Stimulated activated CD4-positive, alpha-beta T cell treated with anti-CD3 and anti-CD28 coated beads, TNF-alpha, amount 100 ng/mL, for 4 hours (primary cell): Measurements from ENCODE around the gene DLGAP1.
A peak's percentile ranks its signal among the peaks of the same experiment; 100 is the strongest.

Experiments used
- DNase-seq, 3 experiments: peaks; one replicate each; pipeline ENCODE4 v3.0.0-alpha.2; 2020; ENCODE audit warnings: low read depth in 3 of 3

Gene DLGAP1

DNA sequence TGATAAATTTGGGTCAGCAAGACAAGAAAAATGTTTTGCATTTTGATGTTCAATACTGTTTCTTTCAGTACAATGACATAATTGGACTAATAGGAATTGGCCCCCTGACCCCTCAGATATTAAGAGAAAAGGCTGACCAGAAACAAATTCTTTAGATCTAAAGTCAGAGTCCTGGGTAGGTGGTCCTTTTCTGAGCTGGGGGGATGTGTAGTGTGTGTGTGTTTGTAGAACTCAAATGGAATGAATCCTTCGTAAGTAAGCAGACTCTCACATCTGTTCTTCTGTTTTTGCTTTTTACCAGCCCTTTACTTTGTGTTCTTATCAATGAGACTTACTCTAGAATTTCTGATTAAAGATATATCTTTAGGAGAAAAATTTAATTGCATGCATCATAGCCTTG lies 677.4 kb downstream of the DLGAP1 start:
- DNase-seq: no peak

DNA sequence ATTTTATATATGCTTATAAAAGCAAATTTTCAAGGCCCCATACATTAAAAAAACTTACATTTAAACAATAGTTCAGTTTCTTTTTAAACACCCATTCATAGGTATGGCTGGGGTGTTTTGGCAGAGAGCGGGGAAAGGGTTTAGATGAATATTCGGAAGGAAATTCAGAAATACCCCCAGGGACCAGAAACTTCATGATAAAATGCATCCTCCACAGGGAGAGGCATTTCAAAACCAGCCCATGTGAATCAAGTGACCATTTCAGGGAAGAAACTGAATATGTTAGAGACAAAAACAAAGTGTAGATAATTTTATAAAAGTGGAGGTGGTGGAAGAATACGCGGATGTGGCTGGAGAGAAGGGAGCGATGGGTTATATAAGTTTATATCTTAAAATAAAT lies 678.0 kb downstream of the DLGAP1 start:
- no peak for DNase-seq

DNA sequence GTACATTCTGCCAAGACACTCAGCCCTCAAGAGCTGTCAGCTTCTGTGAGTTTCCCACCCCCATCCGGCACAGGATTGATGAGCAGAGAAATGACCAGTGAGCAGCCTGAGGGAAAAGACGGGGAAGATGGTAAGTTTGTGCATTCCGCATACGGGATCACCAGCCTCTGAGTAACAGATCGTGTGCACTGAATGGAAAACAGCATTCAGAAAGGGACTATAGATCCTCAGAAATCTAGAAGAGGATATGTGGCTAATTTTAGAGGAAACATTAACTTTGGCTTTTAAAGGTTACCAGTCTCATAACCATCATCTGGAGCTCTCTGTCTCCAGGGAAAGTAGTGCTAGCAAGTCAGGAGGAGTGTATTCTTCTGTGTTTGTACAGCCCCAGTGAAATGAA lies 679.1 kb downstream of the DLGAP1 start:
- DNase-seq: no peak

DNA sequence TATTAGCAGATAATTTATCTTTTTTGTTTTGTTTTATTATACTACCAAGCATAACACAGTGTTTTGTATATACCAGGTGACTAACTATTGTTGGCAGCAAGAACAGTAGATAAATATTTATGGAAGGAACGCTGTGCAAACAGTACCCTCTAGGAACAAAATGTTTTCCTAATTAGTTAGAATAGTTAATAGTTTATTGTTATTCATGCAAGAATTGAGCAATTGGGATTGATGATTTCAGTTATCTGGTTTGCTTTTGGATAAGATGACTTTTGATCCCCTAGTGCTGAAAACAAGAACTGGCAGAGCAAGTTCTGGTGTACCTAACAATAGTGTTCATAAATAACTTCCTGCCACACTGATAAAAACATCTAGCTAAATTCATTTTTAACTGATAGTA lies 681.8 kb downstream of the DLGAP1 start:
- DNase-seq: no peak

DNA sequence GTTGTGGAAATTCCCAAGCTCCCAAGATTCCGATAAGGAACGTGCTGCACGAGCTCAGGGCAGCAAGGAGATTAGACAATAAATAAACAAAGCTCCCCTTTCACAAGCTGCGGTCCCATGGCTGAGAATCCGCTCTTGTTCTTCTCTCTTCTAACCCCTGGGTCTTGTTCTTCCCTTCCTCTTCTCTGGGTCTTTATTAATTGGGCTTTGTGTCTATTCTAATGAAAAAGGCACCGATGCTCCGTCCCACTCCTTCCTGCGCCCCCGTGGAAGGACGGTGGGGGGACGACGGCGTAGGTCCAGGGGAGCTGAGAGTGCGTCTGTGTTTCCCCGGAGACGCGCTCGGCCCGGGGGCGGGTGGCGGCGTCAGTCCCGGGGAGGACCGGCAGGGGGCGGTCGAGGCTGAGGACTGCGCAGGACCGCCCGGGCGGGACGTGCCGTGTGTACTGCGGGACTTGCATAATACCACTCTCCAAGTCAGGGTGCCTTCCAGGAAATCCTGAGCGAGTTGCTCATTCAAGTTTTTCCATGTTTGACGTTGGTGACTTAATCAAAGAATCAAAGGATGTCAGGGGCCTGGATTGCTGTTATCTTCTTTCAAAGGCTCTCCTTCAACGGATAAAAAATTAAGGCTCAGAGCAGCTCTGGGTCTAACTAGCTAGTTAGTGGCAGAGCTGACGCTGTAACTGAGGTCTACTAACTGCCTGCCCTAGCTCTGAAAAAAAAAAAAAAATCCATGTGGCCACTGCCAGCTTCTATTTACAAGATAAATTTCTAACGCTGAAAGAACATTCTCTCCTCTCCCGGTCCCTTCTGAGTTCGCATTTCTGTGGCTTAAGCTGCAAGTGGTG lies 683.8 kb downstream of the DLGAP1 start:
- peak; percentile 44 to 60 (median 58) for DNase-seq

DNA sequence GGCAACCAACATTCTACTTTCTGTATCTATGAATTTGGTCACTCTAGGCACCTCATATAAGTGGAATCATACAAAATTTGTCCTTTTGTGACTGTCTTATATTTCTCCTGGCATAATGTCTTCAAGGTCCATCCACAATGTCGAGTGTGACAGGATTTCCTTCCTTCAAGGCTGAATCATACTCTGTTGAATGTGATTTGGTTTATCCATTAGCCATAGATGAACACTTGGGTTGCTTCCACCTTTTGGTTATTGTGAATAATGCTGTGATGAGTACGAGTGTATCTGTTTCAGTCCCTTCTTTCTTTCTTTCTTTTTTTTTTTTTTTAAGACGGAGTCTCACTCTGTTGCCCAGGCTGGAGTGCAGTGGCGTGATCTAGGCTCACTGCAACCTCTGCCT lies 693.8 kb downstream of the DLGAP1 start:
- no peak for DNase-seq

DNA sequence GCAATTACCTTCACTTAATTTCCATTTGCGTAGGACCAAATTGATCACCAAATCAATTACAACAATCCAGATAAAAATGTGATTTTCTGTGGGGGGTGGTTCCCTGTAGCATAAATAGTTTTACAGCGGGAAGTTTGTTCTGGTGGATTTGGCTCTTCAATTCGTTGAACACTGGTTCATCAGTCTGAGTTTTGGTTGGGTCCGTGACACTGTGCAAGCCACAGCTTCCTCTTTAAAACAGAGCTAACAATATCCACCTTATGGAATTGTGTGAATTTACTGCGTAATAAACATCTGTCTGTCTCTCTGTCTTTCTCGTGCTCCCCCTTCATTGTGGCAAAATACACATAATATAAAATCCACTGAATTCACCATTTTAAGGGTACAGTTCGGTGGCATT lies 694.4 kb downstream of the DLGAP1 start:
- no peak for DNase-seq

DNA sequence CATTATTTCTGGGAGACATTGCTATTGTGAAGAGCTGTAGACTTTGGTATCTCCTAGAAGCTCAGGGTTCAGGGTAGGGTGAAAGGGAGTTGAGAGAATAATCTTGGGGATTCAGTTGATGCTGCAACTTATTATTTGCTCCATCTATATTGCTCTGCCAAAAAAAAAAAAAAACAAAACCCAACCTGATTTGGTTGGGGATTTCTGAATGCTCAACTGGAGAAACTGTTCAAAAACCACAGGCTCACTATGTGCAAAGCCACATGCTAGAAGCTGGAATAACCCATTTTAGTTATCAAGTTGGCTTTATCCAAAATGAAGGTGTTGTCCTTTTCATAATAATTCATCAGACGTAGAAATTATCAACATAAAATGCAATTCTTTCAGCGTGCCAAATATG lies 696.0 kb downstream of the DLGAP1 start:
- no peak for DNase-seq

DNA sequence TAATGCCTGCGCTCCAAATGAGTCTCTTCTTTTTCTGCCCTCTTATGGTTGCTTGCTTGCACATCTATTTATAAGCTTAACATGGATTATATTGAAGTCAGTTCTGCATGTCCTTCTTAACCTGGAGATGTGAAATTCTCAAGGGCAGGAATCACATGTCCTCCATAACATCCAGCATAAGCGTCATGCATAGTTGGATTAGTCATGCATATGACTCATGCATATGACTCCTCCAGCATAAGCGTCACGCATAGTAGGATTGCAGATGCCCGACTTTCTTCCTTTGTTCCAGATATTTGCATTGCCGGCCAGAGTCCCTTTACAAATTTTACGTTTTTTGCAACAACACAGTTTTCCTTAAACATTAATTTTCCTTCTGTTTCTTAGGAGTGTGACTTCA lies 696.6 kb downstream of the DLGAP1 start:
- DNase-seq: no peak

DNA sequence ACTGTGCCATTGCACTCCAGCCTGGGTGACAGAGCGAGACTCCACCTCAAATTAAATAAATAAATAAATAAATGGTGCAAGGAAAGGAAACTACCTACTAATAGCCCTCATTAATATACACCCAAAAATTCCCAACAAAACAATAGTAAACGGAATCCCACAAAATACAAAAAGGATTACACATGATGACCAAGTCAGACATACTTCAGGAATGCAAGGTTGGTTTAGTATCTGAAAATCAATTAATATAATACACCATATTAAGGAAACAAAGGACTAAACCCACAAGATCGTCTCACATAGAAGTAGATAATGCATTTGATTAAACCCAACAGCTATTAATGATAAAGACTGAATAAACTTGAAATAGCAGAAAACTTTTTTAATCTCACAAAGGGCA lies 697.7 kb downstream of the DLGAP1 start:
- DNase-seq: no peak

DNA sequence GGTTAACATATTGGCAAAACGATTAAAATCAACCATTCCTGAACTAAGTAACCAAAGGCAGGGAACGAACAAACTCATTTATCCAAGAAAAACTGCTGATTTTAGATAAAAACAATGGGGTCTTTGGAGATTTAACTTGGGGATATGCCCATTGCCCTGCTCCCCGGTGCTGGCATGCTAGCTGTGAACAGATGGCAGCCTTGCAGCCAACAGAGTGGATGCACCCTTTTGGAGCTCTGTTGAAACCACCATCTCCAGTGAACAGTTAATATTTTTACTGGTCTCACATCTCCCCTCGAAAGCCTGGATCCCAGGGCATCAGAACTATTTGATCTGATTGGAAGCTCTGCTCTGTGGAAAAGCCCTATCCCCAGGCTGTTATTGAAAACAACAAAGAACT lies 702.0 kb downstream of the DLGAP1 start:
- DNase-seq: no peak

DNA sequence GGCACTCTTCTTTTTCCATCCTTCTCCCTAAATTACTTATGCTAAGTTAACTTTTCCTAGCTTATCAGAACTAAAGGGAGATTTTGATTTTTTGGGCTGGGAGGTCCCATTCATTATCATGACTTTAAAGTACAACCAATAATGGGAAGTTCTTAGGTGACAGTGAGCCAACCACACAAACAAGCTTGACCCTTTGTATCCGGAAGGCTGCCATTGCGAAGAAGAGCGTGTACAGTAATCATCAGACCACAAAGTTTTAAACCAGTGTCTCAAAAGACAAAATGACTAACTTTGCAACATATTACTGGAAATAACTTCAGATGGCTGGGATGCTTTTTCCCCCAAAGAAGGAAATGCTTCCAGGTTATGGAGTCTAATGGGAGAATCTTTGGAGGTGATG lies 707.0 kb downstream of the DLGAP1 start:
- no peak for DNase-seq

DNA sequence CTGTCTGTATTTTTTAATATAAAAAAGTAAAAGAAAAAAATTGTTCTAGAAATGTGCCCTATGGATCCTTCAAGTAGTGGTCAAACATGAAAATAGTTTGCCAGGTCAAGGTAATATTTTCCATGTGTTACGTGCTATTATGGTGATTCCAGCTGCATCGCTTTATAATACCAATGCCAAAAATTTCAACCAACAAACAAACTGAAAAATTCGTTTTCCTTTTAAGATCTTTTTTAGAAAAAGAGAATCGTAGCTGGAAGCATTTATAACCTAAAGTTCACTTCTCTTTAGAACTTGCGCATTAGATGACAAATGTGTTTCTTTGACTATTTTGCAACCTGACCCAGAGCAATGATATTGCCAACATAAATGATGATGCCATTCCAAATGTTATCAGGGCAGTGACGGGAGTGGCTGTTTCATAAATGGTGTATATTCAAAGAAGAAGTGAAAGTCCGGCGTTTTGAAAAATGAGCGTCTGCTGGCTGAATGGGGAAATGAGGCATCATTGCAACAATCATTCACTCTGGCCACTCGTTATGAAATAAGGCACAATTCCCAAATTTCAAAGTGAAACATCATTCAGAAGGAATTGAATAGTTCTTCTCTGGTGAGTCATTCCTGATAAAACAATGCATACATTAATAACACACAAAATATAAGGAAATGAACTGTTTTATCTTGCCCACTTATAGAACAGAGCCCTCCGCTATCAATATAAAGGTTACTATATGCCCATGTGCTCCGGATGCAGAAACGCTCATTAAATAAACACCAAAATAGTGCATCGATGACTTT lies 707.7 kb downstream of the DLGAP1 start:
- DNase-seq: no peak

DNA sequence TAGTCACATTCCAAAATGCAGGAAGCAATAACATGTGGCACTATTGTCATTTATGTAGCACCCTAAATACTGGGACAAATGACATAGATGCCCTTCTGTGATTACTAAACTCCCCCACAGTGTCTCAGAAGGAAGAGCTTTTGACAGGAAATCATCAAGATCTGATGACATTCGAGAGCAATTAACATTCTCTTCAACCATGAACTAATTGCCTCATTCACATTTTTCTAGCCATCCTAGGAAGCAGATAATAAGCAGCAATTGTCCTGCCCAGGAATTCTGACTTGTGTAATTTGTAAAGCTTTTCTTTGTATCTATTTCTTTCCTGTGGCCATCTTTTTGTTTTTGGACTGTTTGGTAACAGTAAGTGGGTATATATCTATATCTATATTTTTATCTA lies 712.6 kb downstream of the DLGAP1 start:
- DNase-seq: no peak

DNA sequence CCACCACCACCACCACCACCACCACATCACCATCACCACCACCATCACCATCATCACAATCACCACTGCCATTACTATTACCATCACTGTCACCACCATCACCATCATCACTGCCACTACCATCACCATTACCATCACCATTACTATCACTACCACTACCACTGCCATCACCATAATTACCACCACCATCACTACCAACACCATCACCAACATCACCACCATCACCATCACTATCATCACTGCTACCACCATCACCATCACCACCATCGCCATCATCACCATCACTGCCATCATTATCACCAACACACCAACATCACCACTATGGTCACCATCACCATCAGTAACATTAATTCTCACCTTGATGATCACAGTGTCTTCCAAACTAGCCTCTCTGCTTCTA lies 713.8 kb downstream of the DLGAP1 start:
- no peak for DNase-seq

DNA sequence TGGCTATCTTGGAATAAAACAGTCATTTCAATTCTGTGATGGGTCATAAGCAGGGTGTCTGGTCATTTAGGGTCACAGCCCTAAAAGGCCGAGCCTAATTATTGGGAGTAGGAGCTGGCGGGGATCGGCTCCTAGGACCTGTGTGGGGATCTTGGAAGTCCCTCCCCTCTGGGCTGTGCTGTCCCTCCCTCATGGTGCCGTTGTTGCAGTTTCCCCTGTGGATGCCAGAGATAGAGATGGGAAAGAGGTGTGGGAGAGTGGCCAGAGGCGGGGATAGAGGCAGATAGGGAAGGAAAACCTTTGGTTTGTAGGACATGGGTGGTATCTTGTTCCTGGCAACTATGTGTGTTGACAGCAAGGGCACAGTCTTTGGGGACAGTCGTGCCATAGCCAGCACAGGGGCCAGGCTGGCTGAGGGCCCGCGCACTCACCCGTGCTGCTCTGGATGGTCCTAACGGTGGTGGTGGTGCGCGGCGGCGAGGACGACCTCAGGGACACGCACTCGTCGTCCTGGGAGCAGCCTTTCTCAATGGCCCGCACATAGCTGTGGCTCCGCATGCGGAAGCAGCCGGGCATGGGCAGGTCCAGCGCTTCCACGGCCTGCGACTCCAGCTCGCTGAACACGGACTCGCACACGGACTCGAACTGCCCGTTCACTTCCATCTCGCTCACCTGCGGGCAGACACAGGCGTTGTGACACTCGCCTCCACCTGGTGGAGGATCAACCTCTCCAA lies 726.2 kb downstream of the DLGAP1 start:
- no peak for DNase-seq

DNA sequence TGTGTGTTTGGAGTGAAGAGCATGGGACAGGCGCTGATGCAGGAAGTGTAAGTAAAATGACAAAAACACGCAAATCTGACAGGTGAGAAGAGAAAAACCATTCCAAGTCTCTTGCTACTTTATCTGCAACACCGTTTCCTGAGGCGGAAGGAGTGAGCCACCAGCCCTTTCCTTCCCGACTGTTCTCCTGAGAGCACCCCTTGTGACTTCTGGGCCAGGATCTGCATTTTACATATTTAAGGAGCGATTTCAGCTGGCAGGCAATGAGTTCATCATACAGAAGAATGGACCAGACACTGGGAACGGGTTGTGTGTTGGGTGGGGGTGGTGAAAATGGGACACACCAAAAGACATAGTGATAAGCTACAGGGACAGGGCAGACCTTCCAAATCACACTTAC lies 727.8 kb downstream of the DLGAP1 start:
- DNase-seq: no peak

DNA sequence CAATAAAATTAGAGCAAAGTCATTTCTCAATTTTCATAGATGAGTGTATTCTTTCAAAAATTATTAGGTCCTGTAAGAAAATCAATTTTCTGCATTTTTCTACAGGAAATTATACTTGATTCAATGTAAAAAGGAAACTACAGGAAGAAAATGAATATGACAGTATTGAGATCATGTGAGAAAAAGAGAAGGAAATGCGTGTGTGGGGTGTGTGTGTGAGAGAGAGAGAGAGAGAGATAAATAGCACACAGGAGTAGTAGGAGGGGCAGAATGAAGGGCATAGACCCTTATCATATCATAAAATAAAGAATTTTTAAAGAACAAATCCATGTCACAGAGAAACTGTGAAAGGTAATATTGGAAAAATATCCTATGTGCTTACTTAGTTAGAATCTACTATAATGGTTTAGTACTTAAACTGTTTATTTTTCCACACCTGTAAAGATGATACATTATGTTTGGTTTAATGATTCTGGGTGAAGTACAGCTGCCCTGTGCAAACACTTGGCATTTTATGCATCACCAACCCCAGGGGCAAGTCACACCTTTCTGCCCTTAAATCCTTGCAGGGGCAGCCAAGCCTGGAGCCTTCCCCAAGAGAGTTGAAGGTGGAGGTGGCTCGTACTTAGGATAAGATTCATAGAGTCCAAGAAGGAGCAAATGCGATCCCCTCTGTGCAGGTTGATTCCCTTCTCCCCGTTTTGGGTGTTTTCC lies 728.7 kb downstream of the DLGAP1 start:
- no peak for DNase-seq

DNA sequence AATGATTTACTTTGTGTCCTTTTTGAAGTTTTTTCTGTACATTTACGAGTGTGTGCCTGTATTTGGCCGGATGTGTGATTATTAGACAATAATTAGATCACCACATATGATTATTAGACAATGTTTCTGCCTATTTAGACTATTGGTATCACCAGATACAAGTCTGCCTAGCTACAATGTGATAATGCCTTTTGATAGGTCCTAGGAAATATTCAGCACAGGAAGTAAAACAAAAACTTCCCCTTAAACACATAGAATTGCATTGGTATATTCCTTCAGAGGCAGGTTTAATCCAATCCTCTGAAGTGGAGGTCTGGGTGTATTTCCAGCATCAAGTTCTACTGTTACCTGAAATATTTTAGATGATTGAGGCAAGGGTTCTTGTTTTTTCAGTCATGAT lies 730.0 kb downstream of the DLGAP1 start:
- no peak for DNase-seq

DNA sequence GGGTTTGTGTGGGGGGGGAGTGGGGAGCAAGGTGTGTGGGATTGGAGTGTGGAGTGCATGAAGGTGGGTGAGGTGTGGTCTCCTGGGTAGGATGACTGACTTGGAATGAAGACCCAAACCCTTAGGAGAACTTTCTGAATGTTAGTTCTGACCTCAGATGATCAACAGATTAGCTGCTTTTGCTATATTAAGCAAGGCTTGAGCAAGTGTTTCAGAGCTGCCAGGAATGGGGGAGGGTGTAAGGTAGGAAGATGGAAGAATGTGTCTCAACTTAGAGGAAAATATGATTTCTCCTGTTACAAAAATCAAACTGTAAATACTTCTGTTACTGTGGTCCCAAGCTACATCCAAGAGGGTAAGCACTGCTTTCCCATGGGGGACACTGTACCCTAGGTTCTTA lies 731.6 kb downstream of the DLGAP1 start:
- DNase-seq: no peak

DNA sequence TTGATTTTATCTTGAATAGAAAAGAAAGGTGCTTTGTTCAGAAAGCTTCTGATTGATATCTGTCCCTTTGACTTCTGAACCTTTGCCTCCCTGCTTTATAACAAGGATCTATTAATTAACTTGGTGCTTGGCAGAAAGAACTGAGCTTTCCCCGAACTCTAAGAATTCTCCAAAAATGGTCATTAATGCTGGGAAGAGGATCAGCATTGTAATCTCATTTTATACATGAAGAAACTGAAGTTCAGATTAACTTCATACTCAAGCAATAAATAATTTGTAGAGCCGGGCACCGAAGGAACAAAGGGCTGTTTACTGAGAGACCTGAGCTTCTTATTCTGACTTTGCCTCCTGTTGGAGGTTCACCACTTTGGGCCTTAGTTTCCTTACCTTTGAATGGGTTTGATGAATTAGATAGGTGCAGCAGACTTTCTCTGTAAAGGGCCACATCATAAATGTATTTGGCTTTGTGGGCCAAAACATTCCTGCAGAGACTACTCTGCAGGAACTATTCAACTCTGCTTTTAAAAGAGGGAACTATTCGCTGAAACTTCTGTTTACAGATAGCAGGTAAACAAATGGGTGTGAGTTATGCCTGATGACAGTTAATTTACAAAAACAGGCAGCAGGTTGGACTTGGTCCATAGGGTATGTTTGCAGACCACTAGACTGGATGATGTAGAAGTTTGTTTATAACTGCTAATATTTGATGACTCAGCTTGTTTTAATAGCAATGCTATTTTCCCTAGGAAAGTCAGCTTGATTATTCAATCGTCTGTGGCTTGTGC lies 732.3 kb downstream of the DLGAP1 start:
- no peak for DNase-seq
